ENCODE results near the gene LATS1. TPM values are rescaled to one million over a fixed set of nuclear protein-coding genes. Genes with fewer than 3 reads are reported as not detected.

The LATS1 gene
- total RNA-seq, 1 experiment from 2014 or later: 25.1 TPM

GRCh38 chr6:149694921-149695320 lies 23.0 kb downstream of the LATS1 start:
- peaks cover 9% of the 10 kb centered on the region; the same call in 1 of the 2 replicates for H3K79me2 ChIP-seq (ENCODE audit: insufficient read depth, low read length)
- H3K4me3 Mint-ChIP-seq: no peak overlapping the region
- H3K4ac ChIP-seq (ENCODE audit: low read depth, low read length): no peak overlapping the region
- H3K9me3 ChIP-seq (ENCODE audit: control insufficient read depth, low read depth, low read length): no peaks in the 10 kb centered on the region
- H4K91ac ChIP-seq (ENCODE audit: insufficient read length, low read depth, low read length): no peak overlapping the region
- no peaks in the 10 kb centered on the region for H3K27me3 Mint-ChIP-seq (ENCODE audit: low read depth)
- no peak for TF ChIP-seq CTCF (conservative IDR thresholded peaks at IDR 0.05)
- H3K4me1 ChIP-seq (ENCODE audit: insufficient read depth, low read length): no peaks in the 10 kb centered on the region
- peaks cover 8% of the 10 kb centered on the region for H3K79me1 ChIP-seq (ENCODE audit: insufficient read depth, low read depth, low read length, poor library complexity, severe bottlenecking)
- no peak overlapping the region for H4K8ac ChIP-seq (replicated peaks; ENCODE audit: insufficient read length, low read depth, low read length)
- H3K23ac ChIP-seq (ENCODE audit: insufficient read length, low read depth, low read length): no peak overlapping the region
- H2BK5ac ChIP-seq (ENCODE audit: insufficient read length, low read length): no peak overlapping the region
- no peak for DNase-seq
- H3K4me1 Mint-ChIP-seq: no peaks in the 10 kb centered on the region
- no peak overlapping the region for H3K9ac ChIP-seq (ENCODE audit: extremely low read depth, insufficient read length, low read length)
- H3K27ac ChIP-seq (ENCODE audit: insufficient read length, low read depth, low read length): no peak overlapping the region
- no peak overlapping the region for H2BK20ac ChIP-seq (ENCODE audit: low read depth, low read length, poor library complexity, severe bottlenecking)
- no peak overlapping the region for H3K18ac ChIP-seq (ENCODE audit: insufficient read length, low read depth, low read length)
- H3T11ph ChIP-seq (ENCODE audit: low read length): no peak overlapping the region
- H2AK5ac ChIP-seq (ENCODE audit: insufficient read length, low read length): no peak overlapping the region
- no CpG with 5 or more reads among the region's 2 CpGs for WGBS (ENCODE audit: extremely low coverage, insufficient read length, low lambda C conversion rate)
- no peak overlapping the region for H2BK120ac ChIP-seq (ENCODE audit: low read depth, low read length, poor library complexity, severe bottlenecking)
- no peak overlapping the region for H2BK15ac ChIP-seq (ENCODE audit: low read depth, low read length)
- no peak overlapping the region for H2BK12ac ChIP-seq (ENCODE audit: insufficient read length, low read depth, low read length)
- no peak overlapping the region for H3K56ac ChIP-seq (ENCODE audit: insufficient read length, low read depth, low read length)
- H3K36me3 Mint-ChIP-seq (ENCODE audit: insufficient read depth in 1 of 3, low read depth in 3 of 3): peaks cover 16 to 40% (median 37%) of the 10 kb centered on the region in 3 experiments
- H2AFZ ChIP-seq (ENCODE audit: low read length): no peak overlapping the region
- peak overlapping the region in 2 of 3 experiments; percentile 27 to 75; a peak in 2 of 7 replicates for H3K27ac Mint-ChIP-seq
- H3K23me2 ChIP-seq (ENCODE audit: insufficient read length, low read depth, low read length, poor library complexity, severe bottlenecking): no peaks in the 10 kb centered on the region
- H4K20me1 ChIP-seq (ENCODE audit: control insufficient read depth, insufficient read depth, insufficient read length): no peaks in the 10 kb centered on the region
- no peaks in the 10 kb centered on the region for H3K9me3 Mint-ChIP-seq
- H3K4me2 ChIP-seq (ENCODE audit: insufficient read depth, insufficient read length, low read length): no peak overlapping the region
- no peaks in the 10 kb centered on the region for H3K27me3 ChIP-seq (ENCODE audit: insufficient read depth, low read length)
- H4K5ac ChIP-seq (ENCODE audit: insufficient read length, low read depth, low read length): no peak overlapping the region
- no peak overlapping the region for H3K14ac ChIP-seq (ENCODE audit: insufficient read depth, low read length)
